SJSA1 (cell line): Measurements from ENCODE around the gene CACNB2. TPM values are rescaled to one million over a fixed set of nuclear protein-coding genes. Genes with fewer than 3 reads are reported as not detected.
"Not testable (repeated sequence)": the region's sequence is repeated elsewhere in the genome, so short reads cannot be mapped to it uniquely, and the experiment has no call there.

Experiments
- DNase-seq, 2 experiments: peaks; one replicate each; pipeline ENCODE4 v3.0.0-alpha.2; 2015 to 2020; ENCODE audit warnings: low spot score in 2 of 2, low read depth in 1 of 2
- H3K27ac ChIP-seq: fragments of 250-450 bp; sonication (Bioruptor Pico); 2 replicates; pipeline ENCODE4 v1.5.1; 2020; ENCODE audit warnings: mild to moderate bottlenecking, moderate library complexity
- H3K27me3 ChIP-seq: fragments of 250-450 bp; sonication (Bioruptor Pico); replicated peaks from 2 replicates; pipeline ENCODE4 v1.5.1; 2020; ENCODE audit warnings: mild to moderate bottlenecking, moderate library complexity
- H3K36me3 ChIP-seq: fragments of 250-450 bp; sonication (Bioruptor Pico); 2 replicates; pipeline ENCODE4 v1.5.1; 2020; ENCODE audit warnings: mild to moderate bottlenecking
- H3K4me1 ChIP-seq: fragments of 250-450 bp; sonication (Bioruptor Pico); replicated peaks from 2 replicates; pipeline ENCODE4 v1.6.1; 2021; ENCODE audit warnings: mild to moderate bottlenecking
- H3K4me3 ChIP-seq: fragments of 250-450 bp; sonication (Bioruptor Pico); 2 replicates; pipeline ENCODE4 v1.5.1; 2020; ENCODE audit warnings: mild to moderate bottlenecking
- H3K9me3 ChIP-seq: fragments of 250-450 bp; sonication (Bioruptor Pico); replicated peaks from 2 replicates; pipeline ENCODE4 v1.5.1; 2020; ENCODE audit warnings: mild to moderate bottlenecking
- total RNA-seq: library from RNA; depleted of rRNA; stranded (reverse); fragments of >200 nt; shearing (Covaris generic); gene quantifications from 2 replicates; pipeline ENCODE4 v1.2.3, GENCODE V29; 2014

The CACNB2 gene
- total RNA-seq, 1 experiment from 2014 or later, result not detected

GRCh38 chr10:18134509-18134908 is 5.7 kb upstream of the CACNB2 start:
- no peak overlapping the region for H3K27ac ChIP-seq
- no peaks in the 10 kb centered on the region for H3K9me3 ChIP-seq
- no peak for DNase-seq
- H3K4me1 ChIP-seq, result no peaks in the 10 kb centered on the region
- H3K27me3 ChIP-seq, result peaks cover 10% of the 10 kb centered on the region
- H3K36me3 ChIP-seq, result no peaks in the 10 kb centered on the region
- H3K4me3 ChIP-seq, result no peak overlapping the region

DNA sequence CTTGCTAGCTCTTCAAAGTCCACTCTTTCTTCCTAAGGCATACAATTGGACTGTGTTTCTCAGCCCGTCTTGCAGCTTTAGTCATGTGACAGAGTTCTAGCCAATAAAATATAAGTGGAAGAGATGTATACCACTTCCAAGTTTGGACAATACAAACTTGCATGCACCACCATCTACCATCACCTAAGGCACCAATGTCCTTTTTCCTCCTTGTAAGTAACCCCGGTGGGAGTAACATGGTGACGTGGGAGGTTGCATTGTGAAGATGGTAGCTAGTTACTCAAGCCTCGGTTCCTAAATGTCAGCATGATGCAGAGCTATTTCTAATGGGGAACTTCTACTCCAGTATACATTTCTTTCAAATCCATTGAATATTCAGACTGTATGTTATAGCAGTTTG is 5.3 kb upstream of the CACNB2 start:
- no peak overlapping the region for H3K4me3 ChIP-seq
- no peaks in the 10 kb centered on the region for H3K9me3 ChIP-seq
- H3K27ac ChIP-seq, result no peak overlapping the region
- no peaks in the 10 kb centered on the region for H3K36me3 ChIP-seq
- DNase-seq, result no peak
- H3K27me3 ChIP-seq, result peaks cover 14% of the 10 kb centered on the region
- no peaks in the 10 kb centered on the region for H3K4me1 ChIP-seq

DNA sequence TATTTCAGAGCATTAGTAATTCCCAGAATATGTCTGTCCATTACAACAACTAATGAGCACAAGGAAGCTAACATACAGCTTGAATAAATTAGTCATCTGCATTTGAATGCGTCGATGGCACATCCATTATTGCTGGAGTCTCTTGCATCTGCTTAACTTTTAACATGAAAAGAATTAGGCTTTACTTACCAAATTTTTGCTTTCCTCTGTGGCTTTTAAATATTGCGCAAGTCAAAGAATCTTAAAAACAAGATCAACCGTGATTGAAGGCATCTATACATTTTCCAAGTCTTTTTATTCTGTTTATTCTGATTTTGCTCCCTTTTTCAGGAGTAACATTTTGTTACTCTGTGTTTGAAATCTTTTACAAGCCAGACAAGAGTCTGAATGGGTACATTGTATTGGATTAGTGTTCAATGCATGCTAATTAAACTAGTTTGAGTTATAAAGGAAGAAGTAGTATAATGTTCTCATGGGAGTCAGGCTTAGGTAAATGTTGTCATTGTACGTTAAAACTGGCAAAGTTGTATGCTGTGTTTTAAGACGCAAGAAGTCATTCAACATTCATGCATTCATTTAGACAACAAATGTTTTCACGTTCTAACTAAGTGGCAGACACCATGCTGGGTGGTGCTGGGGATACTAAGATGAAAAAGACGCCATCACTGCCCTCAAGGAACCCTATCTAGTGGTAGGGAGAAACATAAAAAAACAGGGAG is 4.0 kb upstream of the CACNB2 start:
- H3K27me3 ChIP-seq, result peaks cover 24% of the 10 kb centered on the region
- no peak overlapping the region for H3K27ac ChIP-seq
- H3K36me3 ChIP-seq, result no peaks in the 10 kb centered on the region
- H3K9me3 ChIP-seq, result no peaks in the 10 kb centered on the region
- H3K4me3 ChIP-seq, result no peak overlapping the region
- DNase-seq, result no peak
- H3K4me1 ChIP-seq, result peaks cover 9% of the 10 kb centered on the region

- no peak for DNase-seq
- no peak overlapping the region for H3K4me3 ChIP-seq
- peaks cover 9% of the 10 kb centered on the region for H3K4me1 ChIP-seq
- no peaks in the 10 kb centered on the region for H3K36me3 ChIP-seq
- H3K27ac ChIP-seq, result no peak overlapping the region
- H3K9me3 ChIP-seq, result no peaks in the 10 kb centered on the region
- peaks cover 33% of the 10 kb centered on the region for H3K27me3 ChIP-seq
Measured at GRCh38 chr10:18137111-18137510, 3.1 kb upstream of the CACNB2 start.

- H3K9me3 ChIP-seq, result no peaks in the 10 kb centered on the region
- no peaks in the 10 kb centered on the region for H3K36me3 ChIP-seq
- H3K4me3 ChIP-seq, result no peak overlapping the region
- H3K27ac ChIP-seq, result no peak overlapping the region
- H3K4me1 ChIP-seq, result peaks cover 9% of the 10 kb centered on the region
- peaks cover 50% of the 10 kb centered on the region for H3K27me3 ChIP-seq
- no peak for DNase-seq
Measured at GRCh38 chr10:18140957-18141845, 977 bp downstream of the CACNB2 start.

GRCh38 chr10:18142151-18142550 is 1.9 kb downstream of the CACNB2 start:
- H3K27me3 ChIP-seq, result peaks cover 50% of the 10 kb centered on the region
- no peaks in the 10 kb centered on the region for H3K36me3 ChIP-seq
- H3K9me3 ChIP-seq, result no peaks in the 10 kb centered on the region
- DNase-seq, result no peak
- peaks cover 9% of the 10 kb centered on the region for H3K4me1 ChIP-seq
- H3K4me3 ChIP-seq, result no peak overlapping the region
- no peak overlapping the region for H3K27ac ChIP-seq

DNA sequence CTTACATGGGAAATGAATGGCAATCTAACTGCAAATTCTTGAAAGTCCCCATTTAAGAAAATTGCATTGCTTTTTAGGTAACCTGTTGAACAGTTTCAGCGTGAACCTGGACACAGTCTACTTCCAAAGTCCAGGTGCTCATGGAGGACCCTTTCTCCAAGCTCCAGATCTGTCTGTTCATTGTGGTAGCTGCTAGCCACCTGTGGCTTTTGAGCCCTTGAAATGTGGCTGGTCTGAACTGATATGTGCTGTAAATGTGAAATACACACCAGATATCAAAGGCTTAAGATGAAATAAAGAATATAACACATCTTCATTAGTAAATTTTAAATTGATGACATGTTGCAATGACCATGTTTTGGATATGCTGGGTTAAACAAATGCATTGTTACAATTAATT is 4.2 kb downstream of the CACNB2 start:
- Histone ChIP-seq H3K4me3 (no peak overlapping the region), H3K27ac (no peak overlapping the region), H3K27me3 (peaks cover 42% of the 10 kb centered on the region), H3K36me3 (no peaks in the 10 kb centered on the region), H3K9me3 (no peaks in the 10 kb centered on the region), H3K4me1 (peaks cover 9% of the 10 kb centered on the region)
- DNase-seq, result no peak

GRCh38 chr10:18144928-18145327 is 4.7 kb downstream of the CACNB2 start:
- no peak for DNase-seq
- Histone ChIP-seq H3K4me1 (peaks cover 9% of the 10 kb centered on the region), H3K36me3 (no peaks in the 10 kb centered on the region)

GRCh38 chr10:18145652-18146051 is 5.4 kb downstream of the CACNB2 start:
- no peaks in the 10 kb centered on the region for H3K9me3 ChIP-seq
- DNase-seq, result no peak
- no peak overlapping the region for H3K4me3 ChIP-seq
- H3K27ac ChIP-seq, result no peak overlapping the region
- H3K36me3 ChIP-seq, result no peaks in the 10 kb centered on the region
- H3K4me1 ChIP-seq, result peaks cover 2% of the 10 kb centered on the region
- H3K27me3 ChIP-seq, result peaks cover 31% of the 10 kb centered on the region

More at GRCh38 chr10:18144928-18145327, 4.7 kb downstream of the CACNB2 start:
- no peak overlapping the region for H3K27ac ChIP-seq
- H3K9me3 ChIP-seq, result no peaks in the 10 kb centered on the region
- no peak overlapping the region for H3K4me3 ChIP-seq
- H3K27me3 ChIP-seq, result peaks cover 36% of the 10 kb centered on the region

- no peaks in the 10 kb centered on the region for H3K4me1 ChIP-seq
- no peak overlapping the region for H3K27ac ChIP-seq
- no peak overlapping the region for H3K4me3 ChIP-seq
- H3K36me3 ChIP-seq, result no peaks in the 10 kb centered on the region
- H3K9me3 ChIP-seq, result no peaks in the 10 kb centered on the region
- DNase-seq, result no peak
- peaks cover 6% of the 10 kb centered on the region; the same call in 1 of the 2 replicates for H3K27me3 ChIP-seq
Measured at GRCh38 chr10:18149196-18149800, 9.1 kb downstream of the CACNB2 start.

DNA sequence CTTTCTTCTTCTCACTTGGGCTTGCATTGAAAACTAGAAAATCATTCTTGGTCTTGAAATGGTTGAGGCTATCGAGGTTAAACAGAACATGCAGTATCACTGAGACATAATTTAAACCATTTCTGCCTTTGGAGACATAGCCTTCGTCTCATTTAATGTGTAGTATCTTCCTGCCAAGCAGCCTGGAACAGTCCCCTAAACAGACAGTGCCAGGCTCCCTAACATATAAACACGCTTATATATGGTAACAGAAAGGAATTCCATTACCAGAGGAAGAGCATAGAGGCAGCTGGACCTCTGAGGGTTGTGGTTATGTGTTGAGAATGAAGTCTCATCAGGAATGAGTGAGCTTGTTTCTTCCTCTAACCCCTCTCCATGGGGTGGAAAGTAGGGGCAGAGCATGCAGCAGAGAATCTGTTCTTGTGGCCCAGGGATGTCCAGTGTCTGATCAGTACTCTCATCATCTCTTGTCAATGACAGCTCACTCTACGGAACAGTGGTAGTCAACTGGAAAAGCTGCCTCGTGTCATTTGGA is 11.2 kb downstream of the CACNB2 start:
- Histone ChIP-seq H3K4me3 (no peak overlapping the region), H3K27ac (no peak overlapping the region), H3K9me3 (no peaks in the 10 kb centered on the region), H3K36me3 (no peaks in the 10 kb centered on the region), H3K27me3 (no peaks in the 10 kb centered on the region), H3K4me1 (no peaks in the 10 kb centered on the region)
- no peak for DNase-seq

DNA sequence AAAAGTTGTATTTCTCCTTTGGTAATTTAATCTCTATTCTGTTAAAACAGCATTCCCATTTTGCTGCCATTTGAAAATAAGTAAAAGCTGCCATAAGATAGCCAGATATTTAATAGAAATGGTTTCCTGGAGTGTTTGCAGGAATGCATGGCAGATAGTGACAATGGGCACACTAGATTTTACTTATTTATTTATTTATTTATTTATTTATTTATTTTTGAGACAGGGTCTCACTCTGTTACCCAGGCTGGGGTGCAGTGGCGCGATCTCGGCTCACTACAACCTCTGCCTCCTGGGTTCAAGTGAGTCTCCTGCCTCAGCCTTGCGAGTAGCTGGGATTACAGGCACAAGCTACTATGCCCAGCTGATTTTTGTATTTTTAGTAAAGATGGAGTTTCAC is 13.2 kb downstream of the CACNB2 start:
- not testable (repeated sequence) for H3K4me1 ChIP-seq, H3K4me3 ChIP-seq, H3K27me3 ChIP-seq, H3K9me3 ChIP-seq, DNase-seq, H3K36me3 ChIP-seq, H3K27ac ChIP-seq

DNA sequence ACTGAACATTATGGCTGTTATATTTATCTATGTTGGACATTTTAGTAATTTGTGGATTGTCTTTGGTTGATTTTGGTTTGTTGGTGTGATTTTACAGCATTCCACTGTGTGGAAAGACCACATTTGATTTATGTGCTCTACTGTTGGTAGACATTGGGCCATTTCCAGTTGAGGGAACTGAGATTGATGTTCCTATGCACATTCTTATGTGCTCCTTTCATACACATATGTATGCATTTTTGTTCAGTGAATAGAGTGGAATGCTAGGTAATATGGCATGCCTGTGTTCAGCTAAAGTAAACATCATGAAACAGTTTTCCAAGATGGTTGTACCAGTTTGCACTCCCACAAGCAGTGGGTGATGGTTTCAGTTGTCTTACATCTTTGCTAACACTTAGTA is 15.1 kb downstream of the CACNB2 start:
- no peaks in the 10 kb centered on the region for H3K4me1 ChIP-seq
- no peak overlapping the region for H3K4me3 ChIP-seq
- H3K27ac ChIP-seq, result no peak overlapping the region
- no peaks in the 10 kb centered on the region for H3K9me3 ChIP-seq
- no peaks in the 10 kb centered on the region for H3K27me3 ChIP-seq
- DNase-seq, result no peak
- no peaks in the 10 kb centered on the region for H3K36me3 ChIP-seq

DNA sequence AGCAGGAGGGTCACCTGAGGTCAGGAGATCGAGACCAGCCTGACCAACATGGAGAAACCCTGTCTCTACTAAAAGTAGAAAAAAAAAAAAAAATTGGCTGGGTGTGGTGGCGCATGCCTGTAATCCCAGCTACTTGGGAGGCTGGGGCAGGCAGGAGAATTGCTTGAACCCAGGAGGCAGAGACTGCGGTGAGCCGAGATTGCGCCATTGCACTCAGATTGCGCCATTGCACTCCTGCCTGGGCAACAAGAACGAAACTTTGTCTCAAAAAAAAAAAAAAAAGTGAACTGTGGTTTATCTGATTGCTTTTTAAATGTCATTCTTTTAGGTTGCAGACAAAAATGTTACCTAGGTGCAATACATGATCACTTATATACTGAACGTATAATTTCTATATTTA is 16.6 kb downstream of the CACNB2 start:
- not testable (repeated sequence) for H3K27ac ChIP-seq, H3K27me3 ChIP-seq, H3K9me3 ChIP-seq, DNase-seq, H3K4me3 ChIP-seq, H3K36me3 ChIP-seq, H3K4me1 ChIP-seq
